Mucosa of stomach (tissue), 1 donor: ENCODE data around the gene BABAM1.

Experiments
- H3K27me3 ChIP-seq: one replicate; pipeline ENCODE4 v1.7.0; 2013; ENCODE audit warnings: mild to moderate bottlenecking, low read length; ENCODE audit not compliant: control insufficient read depth, insufficient read depth
- H3K36me3 ChIP-seq: one replicate; pipeline ENCODE4 v1.7.0; 2013; ENCODE audit warnings: low read length; ENCODE audit not compliant: control insufficient read depth, insufficient read depth
- H3K4me1 ChIP-seq: one replicate; pipeline ENCODE4 v1.7.0; 2013; ENCODE audit warnings: mild to moderate bottlenecking, low read length; ENCODE audit not compliant: control insufficient read depth, insufficient read depth
- H3K4me3 ChIP-seq: one replicate; pipeline ENCODE4 v1.7.0; 2013; ENCODE audit warnings: low read length
- H3K9ac ChIP-seq: one replicate; pipeline ENCODE4 v1.7.0; 2013; ENCODE audit warnings: mild to moderate bottlenecking, low read length, moderate library complexity
- H3K9me3 ChIP-seq: one replicate; pipeline ENCODE4 v1.7.0; 2013; ENCODE audit warnings: mild to moderate bottlenecking, low read length, moderate library complexity; ENCODE audit not compliant: control insufficient read depth
- donor health status: Pancreatic carcinoma.

Gene BABAM1

DNA sequence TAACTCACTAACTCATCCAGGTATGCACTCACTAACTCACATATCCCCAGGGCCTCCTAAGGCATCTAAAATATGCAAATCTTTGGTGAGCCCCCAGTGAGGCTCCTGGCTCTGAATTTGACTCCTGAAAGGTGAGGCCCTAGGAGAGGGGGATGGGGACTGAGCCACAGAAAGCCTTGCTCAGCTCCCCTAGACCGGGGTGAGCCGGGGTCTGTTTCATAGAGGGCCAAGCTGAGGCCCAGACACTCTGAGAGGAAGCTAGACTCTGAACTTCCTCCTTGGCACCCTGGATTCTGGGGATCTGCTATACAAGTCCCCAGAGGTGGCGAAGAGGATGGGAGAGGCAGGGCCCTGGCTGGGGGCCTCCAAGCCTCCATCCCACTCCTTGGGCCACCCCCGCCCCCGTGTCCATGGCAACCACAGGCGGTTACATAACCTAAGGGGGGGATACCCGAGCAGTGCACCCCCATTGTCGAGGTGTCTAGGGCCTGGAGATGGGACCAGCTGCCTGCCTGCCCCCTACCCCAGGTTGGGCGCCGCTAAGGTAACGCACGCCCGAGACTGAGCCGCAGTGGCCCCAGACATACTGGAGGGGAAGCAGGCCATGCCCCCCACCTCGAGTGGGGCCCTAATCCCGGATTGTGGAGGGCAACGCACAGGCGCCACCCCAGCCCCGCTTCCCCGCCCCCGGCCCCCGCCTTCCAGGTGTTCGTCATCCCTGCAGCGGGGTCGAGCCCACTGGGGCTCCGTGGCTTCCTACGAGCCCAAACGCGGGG lies 35.3 kb downstream of the BABAM1 start:
- H3K4me3 ChIP-seq = peak overlapping the region; percentile 36
- H3K36me3 ChIP-seq = no peaks in the 10 kb centered on the region
- H3K27me3 ChIP-seq = no peaks in the 10 kb centered on the region
- no peaks in the 10 kb centered on the region for H3K9me3 ChIP-seq
- H3K4me1 ChIP-seq = peaks cover 32% of the 10 kb centered on the region
- H3K9ac ChIP-seq = peak overlapping the region; percentile 75

GRCh38 chr19:17303167-17303939 lies 36.1 kb downstream of the BABAM1 start, which contains the start of gene ABHD8:
Gene ABHD8, minus strand, starts transcription at chr19:17303425. Its CDS starts 1,809 bp downstream, at chr19:17301616.
- H3K36me3 ChIP-seq = no peaks in the 10 kb centered on the region
- peaks cover 32% of the 10 kb centered on the region for H3K4me1 ChIP-seq
- H3K27me3 ChIP-seq = no peaks in the 10 kb centered on the region
- no peaks in the 10 kb centered on the region for H3K9me3 ChIP-seq
- H3K9ac ChIP-seq = peak within 1 kb of the TSS; percentile 75
- peak within 1 kb of the TSS; percentile 36 for H3K4me3 ChIP-seq

DNA sequence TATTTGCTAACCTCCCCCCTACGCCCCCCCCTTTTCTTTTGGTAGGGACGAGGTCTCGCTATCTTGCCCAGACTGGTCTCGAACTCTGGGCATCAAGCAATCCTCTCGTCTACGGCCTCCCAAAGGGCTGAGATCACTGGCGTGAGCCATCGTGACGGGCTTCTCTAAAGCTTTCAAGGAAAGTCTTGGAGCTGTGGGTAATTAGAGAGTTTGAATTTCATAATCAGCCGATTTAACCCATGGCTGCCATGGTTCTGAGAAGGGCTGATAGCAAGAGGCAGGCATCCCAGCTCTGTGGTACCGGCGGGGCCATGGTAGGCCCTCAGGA lies 36.7 kb downstream of the BABAM1 start:
- Histone ChIP-seq H3K9ac (no peak overlapping the region), H3K36me3 (no peaks in the 10 kb centered on the region), H3K4me1 (peaks cover 32% of the 10 kb centered on the region), H3K27me3 (no peaks in the 10 kb centered on the region), H3K9me3 (no peaks in the 10 kb centered on the region), H3K4me3 (no peak overlapping the region)

DNA sequence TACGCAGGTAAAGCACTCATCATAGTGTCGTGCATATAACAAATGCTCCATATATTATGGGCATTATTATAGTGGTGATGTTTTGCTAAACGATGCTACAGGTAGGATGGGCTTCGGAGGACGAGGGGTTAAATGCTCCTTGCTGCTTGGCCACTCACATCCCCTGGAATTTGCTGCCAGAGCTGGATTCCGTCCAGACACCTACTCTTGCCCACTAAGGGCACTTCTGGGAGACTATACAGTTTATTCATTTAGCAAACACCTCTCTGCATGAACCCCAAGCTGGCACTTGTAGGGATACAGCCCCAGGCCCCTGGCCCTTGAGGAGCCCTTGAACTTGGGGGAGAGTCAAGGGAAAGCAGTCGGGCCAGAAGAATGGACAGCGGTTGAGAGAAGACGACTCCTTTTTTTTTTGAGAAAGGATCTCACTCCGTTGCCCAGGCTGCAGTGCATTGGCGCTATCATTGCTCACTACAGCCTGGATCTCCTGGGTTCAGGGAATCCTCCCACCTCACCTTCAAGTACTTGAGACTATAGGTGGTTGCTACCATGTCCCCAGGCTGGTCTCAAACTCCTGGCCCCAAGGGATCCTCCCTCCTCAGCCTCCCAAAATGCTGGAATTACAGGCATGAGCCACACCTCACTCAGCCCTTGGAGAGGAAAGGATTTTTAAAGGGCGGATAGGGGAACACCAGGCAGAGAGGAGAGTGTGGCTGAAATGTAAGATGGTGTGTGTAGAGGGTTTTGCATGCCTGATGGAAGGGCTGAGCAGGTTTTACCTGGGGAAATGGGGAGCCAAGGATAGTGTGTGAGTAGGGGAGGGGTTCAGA lies 37.4 kb downstream of the BABAM1 start:
- H3K9ac ChIP-seq = no peak overlapping the region
- no peaks in the 10 kb centered on the region for H3K27me3 ChIP-seq
- no peaks in the 10 kb centered on the region for H3K36me3 ChIP-seq
- peaks cover 32% of the 10 kb centered on the region for H3K4me1 ChIP-seq
- H3K9me3 ChIP-seq = no peaks in the 10 kb centered on the region
- no peak overlapping the region for H3K4me3 ChIP-seq

DNA sequence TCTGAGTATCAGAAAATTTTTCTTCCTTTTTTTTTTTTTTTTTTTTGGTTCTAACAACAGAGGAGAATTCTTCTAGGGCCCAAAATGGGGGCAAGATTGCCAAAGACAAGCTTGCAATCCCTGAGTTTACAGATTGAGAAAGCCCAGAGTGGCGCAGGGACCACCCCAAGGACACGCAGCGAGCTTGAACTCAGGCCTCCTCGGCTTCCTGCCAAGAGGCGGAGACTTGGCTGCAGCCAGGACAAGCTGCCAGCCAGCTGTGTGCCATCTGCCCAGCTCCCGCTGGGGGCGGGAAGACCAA lies 37.9 kb downstream of the BABAM1 start:
- Histone ChIP-seq H3K36me3 (no peaks in the 10 kb centered on the region), H3K27me3 (no peaks in the 10 kb centered on the region), H3K9ac (no peak overlapping the region), H3K4me1 (peaks cover 37% of the 10 kb centered on the region), H3K9me3 (no peaks in the 10 kb centered on the region), H3K4me3 (no peak overlapping the region)

- Histone ChIP-seq H3K4me1 (peaks cover 42% of the 10 kb centered on the region), H3K27me3 (no peaks in the 10 kb centered on the region), H3K36me3 (no peaks in the 10 kb centered on the region), H3K4me3 (peak within 1 kb of the TSS; percentile 23), H3K9me3 (no peaks in the 10 kb centered on the region), H3K9ac (peak within 1 kb of the TSS; percentile 88)
Measured at GRCh38 chr19:17305517-17306284, 38.5 kb downstream of the BABAM1 start, which contains the start of gene MRPL34. Gene MRPL34, plus strand, starts transcription at chr19:17305872. Its CDS starts 21 bp downstream, at chr19:17305893.

DNA sequence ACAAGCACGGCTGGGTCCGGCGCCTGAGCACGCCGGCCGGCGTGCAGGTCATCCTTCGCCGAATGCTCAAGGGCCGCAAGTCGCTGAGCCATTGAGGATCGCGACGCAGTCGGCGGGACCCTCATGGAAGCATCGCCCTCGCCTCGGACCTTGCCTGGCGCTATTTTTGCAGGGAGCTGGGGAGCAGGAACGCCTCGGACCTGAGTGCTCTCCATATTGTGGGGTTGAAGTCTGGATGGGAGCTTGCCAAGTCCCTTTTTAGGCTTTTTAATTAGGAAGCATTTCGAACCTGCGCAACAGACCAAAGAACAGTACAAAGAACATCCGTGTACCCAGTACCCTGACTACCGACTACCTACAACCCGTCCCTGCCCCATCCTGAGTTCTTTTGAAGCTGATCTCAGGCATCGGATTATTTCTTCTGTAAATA lies 39.1 kb downstream of the BABAM1 start:
- peaks cover 48% of the 10 kb centered on the region for H3K4me1 ChIP-seq

DNA sequence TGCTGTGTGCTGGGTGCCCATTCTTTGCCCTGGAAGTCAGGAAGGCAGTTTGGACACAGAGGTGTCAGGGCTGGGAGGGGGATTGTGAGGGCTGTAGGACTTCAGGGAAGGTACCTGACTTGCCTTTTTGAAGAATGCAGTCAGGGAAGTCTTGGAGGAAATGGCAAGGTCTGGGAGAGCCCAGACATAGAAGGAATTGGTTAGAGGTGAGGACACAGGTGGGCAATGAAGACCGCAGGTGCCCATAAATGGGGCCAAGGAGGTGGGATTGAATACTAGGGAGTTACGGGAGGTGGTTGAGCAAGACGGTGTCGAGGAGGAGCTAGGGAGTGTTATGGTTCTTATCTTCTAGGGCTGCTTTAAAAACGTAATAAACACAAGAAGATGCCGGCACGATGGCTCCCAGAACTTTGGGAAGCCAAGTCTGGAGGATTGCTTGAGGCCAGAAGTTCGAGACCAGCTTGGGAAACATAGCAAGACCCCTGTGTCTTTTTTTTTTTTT lies 40.7 kb downstream of the BABAM1 start:
- H3K9ac ChIP-seq = no peak overlapping the region
- H3K4me1 ChIP-seq = peaks cover 57% of the 10 kb centered on the region
- H3K27me3 ChIP-seq = no peaks in the 10 kb centered on the region
- H3K9me3 ChIP-seq = no peaks in the 10 kb centered on the region
- no peak overlapping the region for H3K4me3 ChIP-seq
- H3K36me3 ChIP-seq = no peaks in the 10 kb centered on the region

More for the DNA sequence above, 39.1 kb downstream of the BABAM1 start:
- Histone ChIP-seq H3K27me3 (no peaks in the 10 kb centered on the region), H3K9me3 (no peaks in the 10 kb centered on the region), H3K36me3 (no peaks in the 10 kb centered on the region), H3K9ac (peak overlapping the region; percentile 88), H3K4me3 (peak overlapping the region; percentile 23)

DNA sequence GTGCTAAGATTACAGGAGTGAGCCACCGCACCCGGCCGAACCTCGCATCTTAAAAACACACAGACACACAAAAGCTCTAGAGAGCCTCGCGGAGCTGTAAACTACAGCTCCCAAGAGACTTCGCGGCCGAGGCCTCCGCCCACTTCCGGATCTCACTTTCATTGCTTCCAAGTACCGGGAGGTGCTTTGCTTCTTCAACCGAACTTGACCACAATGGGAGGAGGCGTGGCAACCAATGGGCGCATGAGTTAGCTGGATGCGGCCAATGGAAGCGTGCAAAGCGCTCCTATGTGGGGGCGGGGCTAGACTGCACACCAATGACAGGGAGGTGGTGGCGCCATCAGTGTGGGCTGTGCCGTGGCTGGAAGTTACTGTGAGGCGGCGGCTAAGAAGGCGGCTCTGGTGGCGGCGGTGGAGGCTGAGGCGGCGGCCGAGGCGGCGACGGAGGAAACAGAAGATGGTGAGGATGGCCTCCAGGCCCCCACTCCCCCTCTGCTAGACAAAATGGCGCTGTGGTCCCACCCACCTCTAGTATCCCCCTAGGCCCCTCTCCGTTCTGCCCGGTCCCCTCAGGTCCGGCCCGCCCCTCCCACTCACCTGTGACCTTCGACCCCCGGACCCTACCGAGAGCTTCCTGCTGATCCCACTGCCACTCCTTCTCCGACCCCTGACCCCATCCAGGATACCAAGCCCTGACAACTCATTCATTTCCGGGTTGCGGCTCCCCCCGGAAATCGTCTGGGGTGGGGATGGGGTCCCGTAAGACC lies 42.1 kb downstream of the BABAM1 start, which contains the start of gene DDA1:
Gene DDA1 (plus strand): TSS at position 366 of the 767 bp plus-strand sequence. CDS start 92 bp downstream, at position 458.
- Histone ChIP-seq H3K27me3 (no peaks in the 10 kb centered on the region), H3K4me1 (peaks cover 53% of the 10 kb centered on the region), H3K9me3 (no peaks in the 10 kb centered on the region), H3K4me3 (peak within 1 kb of the TSS; percentile 76), H3K9ac (peak within 1 kb of the TSS; percentile 93), H3K36me3 (peaks cover 9% of the 10 kb centered on the region)

DNA sequence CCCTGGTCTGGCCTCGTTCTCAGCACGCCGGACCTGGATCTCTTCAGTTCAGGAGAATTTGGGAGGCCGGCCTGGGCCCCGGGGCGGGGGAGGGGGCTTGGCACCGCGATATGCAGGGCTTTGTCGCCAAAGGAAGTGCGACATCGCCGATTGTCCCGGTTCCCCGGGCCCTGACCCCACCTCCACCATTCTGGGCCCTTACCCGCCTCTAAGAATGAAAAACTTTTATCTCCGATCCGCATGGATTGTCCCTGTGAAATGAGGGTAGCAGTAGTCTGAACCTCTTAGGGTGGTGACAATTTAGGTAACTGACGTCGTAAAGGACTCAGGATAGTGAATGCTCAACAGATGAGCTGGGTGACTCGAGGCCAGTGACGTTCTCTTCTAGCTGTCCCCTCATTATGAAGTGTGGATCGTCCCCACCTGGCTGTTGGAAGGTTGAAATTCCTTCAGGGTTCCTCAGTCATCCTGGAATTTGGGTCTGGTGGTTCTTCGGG lies 42.8 kb downstream of the BABAM1 start:
- H3K36me3 ChIP-seq = peaks cover 13% of the 10 kb centered on the region
- no peaks in the 10 kb centered on the region for H3K9me3 ChIP-seq
- no peaks in the 10 kb centered on the region for H3K27me3 ChIP-seq
- peak overlapping the region; percentile 93 for H3K9ac ChIP-seq
- peaks cover 47% of the 10 kb centered on the region for H3K4me1 ChIP-seq
- H3K4me3 ChIP-seq = peak overlapping the region; percentile 76
